Gastrocnemius medialis (tissue), 4 donors: Measurements from ENCODE around the gene SPTSSA.

ENCODE experiments used
- POLR2A ChIP-seq, 2 donors: fragments of 450-650 bp; IDR thresholded peaks; one replicate each; pipeline ENCODE4 v1.6.1; 2017; ENCODE audit warnings: antibody characterized with exemption in 2 of 2, mild to moderate bottlenecking in 2 of 2, moderate library complexity in 2 of 2
- TF ChIP-seq, protein P1 (sequence below), 5 experiments: fragments of 450-650 bp in 3 of 5; fragments of 200-600 bp in 2 of 5; sonication (generic) in 2 of 5; IDR thresholded peaks in 4 of 5; conservative IDR thresholded peaks in 1 of 5; 1 replicate in 4 of 5; 2 replicates in 1 of 5; pipeline ENCODE4 v1.5.1; 2016 to 2019; ENCODE audit warnings: antibody characterized with exemption in 5 of 5, mild to moderate bottlenecking in 3 of 5, moderate library complexity in 3 of 5

DNA sequence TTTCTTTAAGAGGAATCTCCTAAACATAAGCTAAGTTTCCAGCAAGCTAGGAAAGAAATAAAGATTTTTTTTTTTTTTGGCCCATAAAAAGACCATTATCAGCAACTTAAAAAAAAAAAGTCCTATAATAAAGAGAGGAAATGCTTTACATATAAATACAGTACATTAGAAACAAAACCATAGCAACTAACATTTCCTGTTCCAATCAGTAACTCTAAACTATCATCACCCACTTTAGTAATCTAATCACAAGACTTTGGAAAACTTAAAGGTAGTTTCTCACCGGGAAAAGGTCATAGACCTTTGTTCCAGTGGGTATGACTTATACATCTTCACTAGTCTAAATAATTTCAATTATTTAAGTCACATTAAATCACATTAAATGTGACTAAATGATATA lies 11.1 kb downstream of the SPTSSA start:
- TF ChIP-seq, protein P1, sequence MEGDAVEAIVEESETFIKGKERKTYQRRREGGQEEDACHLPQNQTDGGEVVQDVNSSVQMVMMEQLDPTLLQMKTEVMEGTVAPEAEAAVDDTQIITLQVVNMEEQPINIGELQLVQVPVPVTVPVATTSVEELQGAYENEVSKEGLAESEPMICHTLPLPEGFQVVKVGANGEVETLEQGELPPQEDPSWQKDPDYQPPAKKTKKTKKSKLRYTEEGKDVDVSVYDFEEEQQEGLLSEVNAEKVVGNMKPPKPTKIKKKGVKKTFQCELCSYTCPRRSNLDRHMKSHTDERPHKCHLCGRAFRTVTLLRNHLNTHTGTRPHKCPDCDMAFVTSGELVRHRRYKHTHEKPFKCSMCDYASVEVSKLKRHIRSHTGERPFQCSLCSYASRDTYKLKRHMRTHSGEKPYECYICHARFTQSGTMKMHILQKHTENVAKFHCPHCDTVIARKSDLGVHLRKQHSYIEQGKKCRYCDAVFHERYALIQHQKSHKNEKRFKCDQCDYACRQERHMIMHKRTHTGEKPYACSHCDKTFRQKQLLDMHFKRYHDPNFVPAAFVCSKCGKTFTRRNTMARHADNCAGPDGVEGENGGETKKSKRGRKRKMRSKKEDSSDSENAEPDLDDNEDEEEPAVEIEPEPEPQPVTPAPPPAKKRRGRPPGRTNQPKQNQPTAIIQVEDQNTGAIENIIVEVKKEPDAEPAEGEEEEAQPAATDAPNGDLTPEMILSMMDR (IDR thresholded peaks at IDR 0.05 in 4 of 5, conservative IDR thresholded peaks at IDR 0.05 in 1 of 5): no peak
- no peak for TF ChIP-seq POLR2A (IDR thresholded peaks at IDR 0.05)
